HG03139 (cell line): ENCODE results near the gene MST1.

Experiments
- ATAC-seq: cut with Tn5 transposase; IDR thresholded peaks from one replicate; pipeline ENCODE4 v1.9.1; 2021; ENCODE audit not compliant: unreplicated experiment

The MST1 gene

DNA sequence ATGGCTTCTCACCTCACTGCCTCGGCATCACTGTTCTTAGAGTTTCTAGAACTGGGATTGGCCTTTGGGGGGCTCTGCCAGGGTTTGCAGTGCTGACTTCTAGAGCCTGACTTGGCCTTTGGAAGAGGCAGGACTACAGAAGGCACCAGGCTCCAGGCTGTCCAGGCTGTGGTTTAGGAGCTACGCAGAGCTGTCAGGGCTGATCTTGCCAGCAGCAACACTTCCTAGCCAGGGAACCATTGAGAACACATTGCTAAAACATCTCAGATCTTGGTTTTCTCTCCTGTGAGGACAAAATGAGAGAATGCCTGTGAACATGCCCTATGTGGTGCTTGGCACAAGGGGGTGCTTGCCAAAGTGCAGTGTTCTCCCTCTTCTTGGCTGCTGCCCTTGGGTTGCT is 49.7 kb downstream of the MST1 start:
- ATAC-seq: no peak

- ATAC-seq: no peak
These were observed 50.8 kb downstream of the MST1 start for GRCh38 chr3:49638445-49638844.

DNA sequence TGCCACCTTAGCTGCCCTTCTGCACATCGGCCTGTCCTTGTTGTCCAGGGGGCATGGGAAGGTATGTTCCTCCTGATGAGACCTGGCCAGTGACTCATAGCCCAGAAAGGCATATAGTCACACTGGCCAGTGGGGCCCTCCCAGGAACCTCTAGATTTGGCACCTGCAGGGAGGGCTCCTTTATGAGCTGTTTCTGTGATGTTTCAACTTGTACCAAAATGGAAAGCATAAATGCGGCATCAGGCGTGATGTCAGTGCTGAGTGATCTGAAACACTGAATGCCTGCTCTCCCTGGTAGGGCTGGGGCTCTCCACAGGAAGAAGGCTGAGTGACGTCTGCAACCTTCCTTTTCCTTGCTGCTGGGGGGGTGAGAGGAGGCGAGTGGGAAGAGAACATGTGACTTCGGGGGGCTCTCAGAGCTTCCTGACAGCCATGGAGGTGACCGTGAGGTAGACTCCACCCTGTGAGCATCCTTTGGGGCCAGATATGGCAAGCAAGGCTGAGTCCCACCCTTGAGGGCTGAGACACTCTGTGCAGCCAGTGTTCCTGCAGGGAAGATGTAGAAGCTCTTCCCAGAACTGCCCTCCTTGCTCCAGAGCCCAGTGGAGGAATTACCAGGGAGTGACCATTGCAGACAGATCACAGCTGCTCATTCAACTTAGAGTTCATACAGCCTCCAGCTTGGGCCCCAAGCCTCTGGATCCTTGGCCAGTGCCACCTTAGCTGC is 52.2 kb downstream of the MST1 start:
- no peak for ATAC-seq

DNA sequence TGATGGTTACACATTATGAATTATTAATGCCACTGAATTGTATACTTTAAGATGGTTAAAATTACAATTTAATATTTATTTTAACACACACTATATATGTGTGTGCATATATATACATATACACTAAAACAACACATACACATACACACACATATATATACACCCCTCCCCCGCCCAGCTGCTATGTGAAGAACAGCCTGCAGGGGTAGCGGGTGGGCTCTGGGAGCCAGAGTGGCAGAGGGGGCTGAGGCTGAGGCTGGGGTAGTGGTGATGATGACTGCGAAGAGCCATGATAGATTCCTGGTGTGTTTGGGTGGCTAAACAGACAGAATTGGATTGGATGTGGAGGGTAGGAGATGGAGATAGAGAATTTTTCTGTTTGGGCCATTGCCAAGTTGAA is 54.5 kb downstream of the MST1 start:
- no peak for ATAC-seq
